LHCN-M2 (cell line): ENCODE data around the gene POLG. TPM values are rescaled to one million over a fixed set of nuclear protein-coding genes. Genes with fewer than 3 reads are reported as not detected.
"Not testable (repeated sequence)": the region's sequence is repeated elsewhere in the genome, so short reads cannot be mapped to it uniquely, and the experiment has no call there.

ENCODE experiments used
- DNase-seq: peaks from one replicate; pipeline ENCODE4 v3.0.0-alpha.2; 2012; ENCODE audit warnings: low read depth
- total RNA-seq: library from RNA; depleted of rRNA; stranded (reverse); fragments of >200 nt; gene quantifications from 2 replicates; pipeline ENCODE4 v1.2.3, GENCODE V29; 2014; rRNA removed

POLG gene
- total RNA-seq, 1 experiment from 2014 or later = 58.8 TPM

DNA sequence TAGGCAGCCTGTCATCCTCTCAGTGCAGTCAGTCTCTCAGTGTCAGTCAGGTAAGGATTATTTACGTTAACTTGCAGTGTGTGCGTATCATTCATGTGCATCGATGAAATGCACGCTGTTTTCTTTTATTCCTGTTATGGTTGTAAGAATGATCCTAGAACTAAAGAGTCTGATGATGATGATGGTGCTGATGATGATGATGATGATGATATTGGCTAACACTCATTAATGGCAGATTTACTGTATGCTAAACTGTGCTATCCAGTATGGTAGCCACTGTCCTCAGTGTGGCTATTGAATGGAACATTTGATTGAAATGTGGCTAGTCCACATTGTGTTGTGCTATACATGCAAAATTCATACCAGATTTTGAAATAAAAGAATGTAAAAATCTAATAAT lies 51.4 kb downstream of the POLG start:
- no peak for DNase-seq

- no peak for DNase-seq
These were observed 52.0 kb downstream of the POLG start for GRCh38 chr15:89282631-89283030.

GRCh38 chr15:89278307-89278706 lies 56.3 kb downstream of the POLG start:
- no peak for DNase-seq

- DNase-seq = not testable (repeated sequence)
These were observed 57.3 kb downstream of the POLG start for GRCh38 chr15:89277281-89277680.

Other genes starting within 250 kb of the POLG start
- gene ABHD2, start 246.4 kb downstream of the POLG start, total RNA-seq = 68.7 and 95.9 TPM in 2 replicates
- not detected in 2 replicates for gene RLBP1, start 113.2 kb downstream of the POLG start, total RNA-seq
- 67.1 and 74.9 TPM in 2 replicates for gene FANCI, start 90.8 kb downstream of the POLG start, total RNA-seq
- gene RHCG, start 161.8 kb upstream of the POLG start, total RNA-seq = not detected in 2 replicates
- gene TICRR, start 240.6 kb upstream of the POLG start, total RNA-seq = 8.0 and 9.9 TPM in 2 replicates